Left hindlimb (tissue), 1 donor: Measurements from ENCODE around the gene LIMS2.

Experiments used
- DNase-seq: peaks from one replicate; pipeline ENCODE4 v3.0.0-alpha.2; 2018

Gene LIMS2

DNA sequence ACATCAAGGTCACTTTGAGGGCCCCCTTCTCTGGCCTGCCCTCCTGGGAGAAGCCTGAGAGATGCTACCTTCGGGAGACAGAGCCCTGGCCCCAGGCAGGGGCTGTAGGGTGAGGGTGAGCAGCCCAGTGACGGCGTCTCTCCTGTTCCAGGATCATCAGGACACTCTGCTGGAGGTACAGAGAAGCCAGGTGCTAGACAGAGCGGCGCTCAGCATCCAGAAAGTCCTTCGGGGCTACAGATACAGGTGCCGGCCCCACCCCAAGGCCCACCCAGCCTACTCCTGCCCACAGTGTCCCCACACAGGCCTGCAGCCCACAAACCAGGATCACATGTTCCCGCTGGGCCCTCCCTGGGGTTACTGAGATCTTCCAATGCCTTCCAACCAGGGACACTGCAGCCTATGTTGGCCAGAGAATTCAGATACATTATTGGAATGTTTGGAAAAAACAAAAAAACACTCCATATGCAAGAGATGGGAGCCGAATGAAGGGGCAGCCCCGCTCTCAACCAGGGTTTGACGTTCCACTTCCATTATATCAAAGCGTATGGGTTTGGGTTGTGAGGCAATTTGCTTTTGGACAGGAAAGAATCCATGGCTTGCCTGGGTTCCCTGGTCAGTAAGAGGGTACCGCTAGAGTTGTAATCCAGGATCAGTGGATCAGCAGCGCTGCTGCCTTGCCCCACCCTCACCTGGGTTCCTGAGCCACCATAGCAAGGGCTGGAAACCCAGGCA lies 78.9 kb downstream of the LIMS2 start:
- DNase-seq = no peak

DNA sequence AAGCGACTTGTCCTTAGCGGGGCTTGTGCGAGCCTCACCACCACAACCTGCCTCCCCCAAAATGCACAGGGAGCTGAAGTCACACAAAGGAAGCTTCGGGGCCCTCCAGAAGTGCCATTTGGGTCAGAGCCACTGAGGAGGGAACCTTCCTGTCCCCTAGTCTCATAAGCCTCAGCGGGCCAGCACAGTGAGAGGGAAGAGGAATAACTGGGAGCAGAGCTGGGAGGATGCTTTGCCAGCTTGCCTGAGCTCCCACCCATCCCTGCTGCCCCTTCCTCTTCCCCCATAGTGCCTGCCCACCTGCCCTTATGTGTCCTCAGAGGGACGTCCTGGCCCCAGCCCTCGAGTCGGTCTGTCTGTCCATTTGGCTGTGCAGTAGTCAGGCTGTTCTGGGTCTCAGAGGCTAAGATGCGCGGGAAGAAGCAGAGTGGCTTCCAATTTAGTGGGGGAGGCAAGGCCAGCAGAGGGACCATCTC lies 81.2 kb downstream of the LIMS2 start:
- DNase-seq = no peak

DNA sequence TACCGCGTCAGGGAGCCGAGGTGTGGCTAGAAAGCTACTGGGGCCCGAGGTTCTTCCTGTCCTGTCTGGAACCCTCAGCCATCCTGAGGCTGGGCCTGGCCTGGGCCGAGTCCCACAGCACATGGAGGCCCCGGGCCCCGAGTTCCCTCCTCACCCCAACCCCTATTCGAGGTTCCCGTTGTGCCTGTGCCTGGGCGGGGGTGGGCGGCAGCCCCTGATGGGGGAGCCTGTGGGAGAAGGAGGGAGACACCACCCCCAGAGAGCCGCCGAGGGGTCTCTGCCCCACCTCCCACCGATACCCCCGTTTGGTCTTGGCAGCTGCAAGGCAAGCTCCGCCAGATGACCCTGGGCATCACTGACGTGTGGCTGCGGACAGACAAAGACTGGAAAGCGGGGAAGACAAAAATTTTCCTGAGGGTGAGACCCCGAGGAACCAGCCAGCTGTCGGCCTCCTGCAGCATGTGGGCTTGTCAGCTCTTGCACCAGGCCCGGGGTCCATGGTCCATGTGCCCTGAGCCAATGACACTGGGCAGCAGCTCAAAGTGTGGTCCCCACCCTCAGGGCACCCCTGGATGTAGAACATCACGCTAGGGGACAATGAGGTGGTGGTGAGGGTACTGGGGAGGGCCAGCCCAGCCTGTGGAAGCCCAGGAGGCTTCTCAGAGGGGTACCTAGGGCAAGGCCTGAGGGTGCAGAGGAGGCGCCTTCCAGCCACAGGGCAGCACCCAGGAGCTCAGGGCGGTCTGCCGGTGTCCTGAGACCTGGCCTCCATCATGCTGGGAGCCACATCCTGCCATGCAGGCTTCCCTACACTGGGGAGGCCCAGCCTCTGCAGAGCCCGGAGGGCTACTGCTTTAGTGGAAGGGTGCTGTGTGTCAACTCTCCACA lies 81.9 kb downstream of the LIMS2 start:
- DNase-seq = no peak

DNA sequence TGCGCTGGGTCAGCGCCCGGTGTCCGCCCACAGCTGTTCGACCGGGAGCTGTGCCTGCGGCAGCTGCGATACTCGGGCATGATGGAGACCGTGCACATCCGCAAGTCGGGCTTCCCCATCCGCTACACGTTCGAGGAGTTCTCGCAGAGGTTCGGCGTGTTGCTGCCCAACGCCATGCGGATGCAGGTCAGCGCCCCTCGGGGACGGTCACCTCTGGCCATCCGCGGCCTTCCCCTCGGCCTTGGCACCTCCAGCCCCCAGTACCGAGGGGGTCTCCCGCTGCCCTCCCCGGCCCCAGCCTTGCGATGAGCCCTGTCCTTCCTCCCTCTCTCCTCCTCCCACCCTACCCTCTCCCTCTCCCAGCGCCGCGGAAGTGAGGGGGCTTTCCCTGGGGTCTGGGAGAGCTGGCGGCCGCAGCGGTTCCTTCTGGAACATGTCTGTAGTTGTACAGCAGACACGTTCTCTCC lies 82.5 kb downstream of the LIMS2 start:
- DNase-seq = no peak

DNA sequence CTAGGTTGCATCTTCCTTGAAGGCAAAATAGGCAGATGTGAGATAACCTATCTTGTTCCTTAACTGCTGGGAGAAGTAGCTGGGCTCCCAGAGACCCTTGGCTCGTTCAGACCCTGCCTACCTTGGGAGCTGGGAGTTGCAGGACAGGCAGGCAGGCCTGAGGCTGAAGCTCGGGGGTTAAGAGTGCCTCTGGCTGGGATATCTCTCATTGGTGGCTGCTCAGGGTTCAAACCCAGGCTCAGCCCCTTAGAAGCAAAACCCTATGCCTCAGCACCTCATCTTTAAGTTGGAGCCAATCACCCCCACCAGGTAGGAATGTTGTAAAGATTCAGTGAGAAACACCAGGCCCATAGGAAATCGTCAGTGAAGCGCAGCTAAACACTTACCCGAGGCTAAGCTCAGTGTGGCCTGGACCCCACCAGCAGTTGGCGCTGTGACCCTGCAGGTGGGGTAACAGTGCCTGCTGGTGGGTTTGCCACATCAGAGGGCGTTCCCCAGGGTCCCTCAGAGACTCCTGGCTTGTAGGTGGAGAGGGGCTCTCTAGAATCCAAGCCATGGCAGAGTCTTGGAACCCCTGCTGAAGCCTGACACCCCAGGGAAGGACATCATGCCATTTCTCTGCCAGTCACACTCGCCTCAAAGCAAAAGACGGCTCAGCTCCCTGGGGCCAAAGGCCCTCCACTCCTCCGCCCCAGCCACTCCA lies 84.0 kb downstream of the LIMS2 start:
- DNase-seq = no peak

DNA sequence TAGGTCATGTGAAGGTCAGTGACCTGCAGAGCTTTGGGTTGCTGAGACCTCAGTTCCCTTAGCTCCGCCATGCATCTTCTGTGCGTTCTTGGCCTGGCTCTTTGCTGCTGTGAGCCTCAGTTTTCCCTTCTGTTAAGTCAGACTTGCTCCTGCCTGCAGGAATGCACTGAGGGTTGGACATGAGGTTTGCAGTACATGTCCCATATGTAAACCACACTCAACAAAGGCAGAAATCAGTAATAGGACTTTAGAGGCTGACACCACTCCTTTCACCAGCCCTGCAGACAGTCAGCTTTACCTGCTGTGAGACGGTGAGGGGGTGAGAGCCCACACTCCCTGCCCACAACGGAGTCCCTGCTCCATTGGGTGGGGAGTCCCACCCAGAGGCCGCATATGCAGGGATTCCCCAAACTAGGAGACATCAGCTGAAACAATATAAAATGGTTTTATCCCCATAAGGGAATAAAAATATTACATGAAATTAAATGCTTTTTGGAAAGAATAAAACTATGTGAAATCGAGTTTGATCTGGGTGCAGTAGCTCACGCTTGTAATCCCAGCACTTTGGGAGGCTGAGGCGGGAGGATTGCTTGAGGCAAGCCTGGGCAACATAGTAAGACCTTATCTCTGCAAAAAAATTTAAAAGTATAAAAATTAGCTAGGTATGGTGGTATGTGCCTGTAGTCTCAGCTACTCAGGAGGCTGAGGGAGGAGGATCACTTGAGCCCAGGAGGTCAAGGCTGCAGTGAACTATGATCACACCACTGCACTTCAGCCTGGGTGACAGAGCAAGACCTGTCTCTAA lies 84.7 kb downstream of the LIMS2 start:
- DNase-seq = no peak

DNA sequence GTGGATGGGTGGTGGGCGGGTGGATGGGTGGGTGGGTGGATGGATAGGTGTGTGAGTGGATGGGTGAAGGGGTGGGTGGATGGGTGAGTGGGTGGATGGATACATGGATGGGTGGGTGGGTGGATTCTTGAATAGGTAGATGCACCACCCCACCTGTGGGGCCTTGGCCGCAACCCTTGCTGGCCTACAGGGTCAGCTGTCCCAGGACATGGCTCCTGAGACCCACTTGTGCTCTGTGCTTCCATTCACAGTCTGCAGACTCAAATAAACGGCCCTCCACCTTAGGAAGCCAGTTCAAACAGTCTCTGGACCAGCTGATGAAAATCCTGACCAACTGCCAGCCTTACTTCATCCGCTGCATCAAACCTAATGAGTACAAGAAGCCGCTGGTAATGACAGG lies 85.5 kb downstream of the LIMS2 start:
- no peak for DNase-seq

DNA sequence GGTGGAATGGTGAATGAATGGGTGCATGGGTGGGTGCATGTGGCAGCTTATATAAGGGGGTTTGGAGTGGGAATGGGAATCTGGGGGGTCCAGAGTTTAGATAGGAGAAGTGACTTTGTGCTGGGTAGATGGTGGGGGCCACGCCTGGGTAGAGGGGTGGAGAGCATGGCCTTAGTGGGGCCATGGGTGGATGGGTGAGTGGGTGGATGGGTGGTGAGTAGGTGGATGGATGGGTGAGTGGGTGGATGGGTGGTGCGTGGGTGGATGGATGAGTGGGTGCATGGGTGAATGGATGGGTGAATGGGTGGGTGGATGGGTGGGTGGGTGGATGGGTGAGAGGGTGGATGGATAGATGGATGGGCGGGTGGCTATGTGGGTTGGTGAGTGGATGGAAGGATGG lies 86.0 kb downstream of the LIMS2 start:
- DNase-seq = no peak
